GM21528 (cell line): ENCODE results near the gene ARHGAP12.
"Not testable (repeated sequence)": the region's sequence is repeated elsewhere in the genome, so short reads cannot be mapped to it uniquely, and the experiment has no call there.

Source experiments
- ATAC-seq: cut with Tn5 transposase; IDR thresholded peaks from one replicate; pipeline ENCODE4 v1.9.1; 2021; ENCODE audit warnings: mild to moderate bottlenecking, moderate library complexity; ENCODE audit not compliant: unreplicated experiment, low FRiP score

ARHGAP12 gene, protein sequence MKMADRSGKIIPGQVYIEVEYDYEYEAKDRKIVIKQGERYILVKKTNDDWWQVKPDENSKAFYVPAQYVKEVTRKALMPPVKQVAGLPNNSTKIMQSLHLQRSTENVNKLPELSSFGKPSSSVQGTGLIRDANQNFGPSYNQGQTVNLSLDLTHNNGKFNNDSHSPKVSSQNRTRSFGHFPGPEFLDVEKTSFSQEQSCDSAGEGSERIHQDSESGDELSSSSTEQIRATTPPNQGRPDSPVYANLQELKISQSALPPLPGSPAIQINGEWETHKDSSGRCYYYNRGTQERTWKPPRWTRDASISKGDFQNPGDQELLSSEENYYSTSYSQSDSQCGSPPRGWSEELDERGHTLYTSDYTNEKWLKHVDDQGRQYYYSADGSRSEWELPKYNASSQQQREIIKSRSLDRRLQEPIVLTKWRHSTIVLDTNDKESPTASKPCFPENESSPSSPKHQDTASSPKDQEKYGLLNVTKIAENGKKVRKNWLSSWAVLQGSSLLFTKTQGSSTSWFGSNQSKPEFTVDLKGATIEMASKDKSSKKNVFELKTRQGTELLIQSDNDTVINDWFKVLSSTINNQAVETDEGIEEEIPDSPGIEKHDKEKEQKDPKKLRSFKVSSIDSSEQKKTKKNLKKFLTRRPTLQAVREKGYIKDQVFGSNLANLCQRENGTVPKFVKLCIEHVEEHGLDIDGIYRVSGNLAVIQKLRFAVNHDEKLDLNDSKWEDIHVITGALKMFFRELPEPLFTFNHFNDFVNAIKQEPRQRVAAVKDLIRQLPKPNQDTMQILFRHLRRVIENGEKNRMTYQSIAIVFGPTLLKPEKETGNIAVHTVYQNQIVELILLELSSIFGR

DNA sequence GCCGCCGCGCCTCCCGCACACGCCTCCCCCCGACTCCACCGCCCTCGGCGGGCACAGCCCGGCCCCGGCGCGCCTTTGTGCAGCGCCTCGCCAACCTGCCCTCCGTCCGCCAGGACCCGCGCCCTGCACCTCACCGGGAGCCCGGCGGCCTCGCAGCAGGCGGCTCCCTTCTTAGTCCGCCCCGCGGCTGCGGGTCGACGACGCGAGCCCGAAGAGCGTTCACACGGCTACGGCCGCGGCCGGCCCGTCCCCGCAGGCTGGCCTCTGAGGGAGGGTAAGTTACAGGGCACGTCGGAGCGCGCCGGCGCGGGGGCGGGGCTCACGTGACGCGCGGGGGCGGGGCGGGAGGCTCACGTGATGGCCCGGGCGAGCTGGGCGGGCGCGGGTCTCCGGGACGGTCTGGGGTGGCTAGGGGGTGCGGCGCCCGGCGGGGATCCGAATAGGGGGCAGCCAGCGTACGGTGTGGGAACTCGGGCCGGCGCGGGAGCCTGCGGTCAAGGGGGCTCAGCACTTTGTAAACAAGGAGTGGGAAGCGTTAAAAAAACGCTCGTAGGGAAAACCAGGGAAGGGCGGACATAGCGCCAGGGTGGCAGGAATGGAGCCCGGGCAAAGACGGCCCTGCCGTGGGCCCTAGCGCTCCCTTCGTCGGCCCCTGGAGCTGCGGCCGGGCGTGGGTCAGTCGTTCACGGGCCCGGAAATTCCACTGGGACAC lies at the start of gene ARHGAP12:
ARHGAP12 (minus strand) TSS at position 283 of the 712 bp plus-strand sequence. CDS start 19,976 bp downstream, outside the sequence.
- ATAC-seq, result peak; percentile 79

GRCh38 chr10:31978156-31978483 lies 49.5 kb upstream of the ARHGAP12 start:
- no peak for ATAC-seq

DNA sequence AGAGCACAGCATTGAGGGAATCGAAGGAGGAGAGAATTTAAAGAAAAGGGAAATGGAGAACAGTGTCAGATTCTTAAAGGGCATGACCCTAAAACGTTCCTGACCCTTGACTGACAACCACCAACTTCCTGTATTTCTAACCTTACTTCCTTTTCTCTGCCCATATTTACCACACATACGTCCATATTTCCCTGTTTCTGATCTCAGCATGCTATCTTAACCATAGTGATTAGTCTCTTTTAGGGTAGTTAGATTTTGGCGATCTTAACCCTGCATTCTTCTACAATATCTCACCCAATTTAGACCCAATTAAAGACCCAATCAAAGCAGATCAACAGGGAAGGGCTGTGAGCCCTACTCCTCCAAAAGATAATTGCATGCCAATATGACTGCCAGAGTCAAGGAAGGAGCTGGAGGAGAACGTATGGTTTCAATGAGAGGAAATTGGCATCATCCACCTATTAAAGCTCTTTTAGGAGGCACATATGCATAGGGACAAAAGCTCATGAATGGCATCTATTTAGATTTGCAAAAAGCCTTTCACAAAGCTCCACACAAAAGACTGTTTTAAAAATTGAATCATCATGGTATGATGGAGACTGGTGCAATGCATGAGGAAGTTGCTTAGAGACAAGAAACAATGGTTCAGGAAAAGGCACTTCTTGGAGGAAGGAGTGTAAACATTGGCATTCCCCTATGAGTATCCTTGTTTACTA lies 49.0 kb upstream of the ARHGAP12 start:
- no peak for ATAC-seq

- no peak for ATAC-seq
Measured at GRCh38 chr10:31975157-31975765, 46.6 kb upstream of the ARHGAP12 start.

- no peak for ATAC-seq
Measured at GRCh38 chr10:31974434-31975124, 45.9 kb upstream of the ARHGAP12 start.

DNA sequence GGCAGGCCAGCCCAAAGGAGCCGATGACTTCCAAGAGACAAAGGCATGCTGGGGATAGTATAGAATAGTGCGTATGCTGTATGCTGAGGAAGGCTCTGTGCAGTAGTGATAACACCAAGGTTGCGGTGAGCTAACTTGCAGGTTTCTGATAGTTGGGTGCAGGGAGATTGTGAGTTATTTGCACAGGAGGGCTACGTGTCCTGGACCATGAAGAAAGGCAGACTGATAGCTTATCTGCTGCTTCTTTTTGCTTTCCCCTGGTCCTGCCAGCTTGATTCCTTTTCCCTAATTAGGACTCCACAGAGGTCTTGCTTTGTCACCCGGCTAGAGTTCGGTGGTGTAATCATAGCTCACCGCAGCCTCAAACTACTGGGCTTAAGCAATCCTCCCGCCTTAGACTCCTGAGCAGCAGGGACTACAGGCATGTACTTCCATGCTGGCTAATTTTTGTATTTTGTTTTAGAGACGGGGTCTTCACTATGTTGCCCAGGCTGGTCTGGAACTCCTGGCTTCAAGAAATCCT lies 43.9 kb upstream of the ARHGAP12 start:
- no peak for ATAC-seq

DNA sequence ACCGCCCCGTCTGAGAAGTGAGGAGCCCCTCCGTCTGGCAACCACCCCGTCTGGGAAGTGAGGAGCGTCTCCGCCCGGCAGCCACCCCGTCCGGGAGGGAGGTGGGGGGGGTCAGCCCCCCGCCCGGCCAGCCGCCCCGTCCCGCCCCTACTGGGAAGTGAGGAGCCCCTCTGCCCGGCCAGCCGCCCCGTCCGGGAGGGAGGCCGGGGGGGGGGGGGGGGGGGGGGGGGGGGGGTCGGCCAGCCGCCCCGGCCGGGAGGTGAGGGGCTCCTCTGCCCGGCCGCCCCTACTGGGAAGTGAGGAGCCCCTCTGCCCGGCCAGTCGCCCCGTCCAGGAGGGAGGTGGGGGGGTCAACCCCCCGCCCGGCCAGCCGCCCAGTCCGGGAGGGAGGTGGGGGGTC lies 41.2 kb upstream of the ARHGAP12 start:
- ATAC-seq, result not testable (repeated sequence)

DNA sequence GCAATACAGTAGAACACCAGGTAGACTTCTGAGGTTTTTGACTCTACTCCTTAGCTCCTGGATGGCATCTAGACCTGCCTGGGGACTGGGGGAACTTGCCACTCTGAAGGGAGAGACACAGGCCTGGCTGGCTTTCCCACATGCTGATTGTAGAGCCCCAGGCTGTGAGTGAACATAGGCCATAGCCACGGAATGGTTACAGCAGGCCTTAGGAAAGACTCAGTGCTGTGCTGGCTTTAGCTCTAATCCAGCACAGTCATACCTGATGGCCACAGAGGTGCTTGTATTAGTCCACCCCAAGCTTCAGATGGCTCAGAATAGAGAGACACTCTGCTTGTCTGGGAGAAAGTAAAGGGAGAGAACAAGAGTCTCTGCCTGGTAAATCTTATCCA lies 35.0 kb upstream of the ARHGAP12 start:
- no peak for ATAC-seq

DNA sequence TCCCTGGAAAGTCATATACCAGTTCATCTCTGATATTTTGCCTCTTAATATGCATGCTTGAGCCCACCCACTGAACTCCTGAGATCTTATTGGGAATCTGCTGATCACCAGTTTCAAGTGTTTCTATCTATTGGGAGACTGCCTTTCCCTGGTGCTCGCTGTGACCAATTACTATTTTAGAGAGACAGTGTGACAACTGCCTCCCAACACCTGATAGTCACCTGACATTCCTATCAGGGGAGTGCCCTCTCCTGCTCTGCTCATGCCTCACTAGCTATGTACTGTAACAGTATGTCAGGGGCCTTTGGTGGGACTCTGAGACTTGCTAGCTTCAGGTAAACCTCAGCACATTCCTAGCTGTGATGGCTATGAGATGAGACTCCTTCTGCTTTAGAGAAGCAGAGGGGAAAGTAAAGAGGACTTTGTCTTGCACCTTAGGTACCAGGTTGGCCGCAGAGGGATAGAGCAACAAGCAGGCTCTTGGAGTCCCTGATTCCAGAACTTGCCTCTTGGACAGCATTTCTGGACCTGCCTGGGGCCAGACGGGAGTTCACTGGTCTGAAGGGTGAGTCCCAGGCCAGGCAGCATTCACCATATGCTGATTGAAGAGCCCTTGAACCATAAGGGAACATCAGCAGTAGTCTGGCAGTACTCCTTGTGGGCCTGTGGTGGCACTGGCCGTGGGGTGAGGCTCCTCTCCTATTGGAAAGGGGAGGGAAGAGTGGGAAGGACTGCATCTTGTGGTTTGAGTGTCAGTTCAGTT lies 34.4 kb upstream of the ARHGAP12 start:
- no peak for ATAC-seq

- no peak for ATAC-seq
Measured at GRCh38 chr10:31961277-31962074, 32.8 kb upstream of the ARHGAP12 start.

DNA sequence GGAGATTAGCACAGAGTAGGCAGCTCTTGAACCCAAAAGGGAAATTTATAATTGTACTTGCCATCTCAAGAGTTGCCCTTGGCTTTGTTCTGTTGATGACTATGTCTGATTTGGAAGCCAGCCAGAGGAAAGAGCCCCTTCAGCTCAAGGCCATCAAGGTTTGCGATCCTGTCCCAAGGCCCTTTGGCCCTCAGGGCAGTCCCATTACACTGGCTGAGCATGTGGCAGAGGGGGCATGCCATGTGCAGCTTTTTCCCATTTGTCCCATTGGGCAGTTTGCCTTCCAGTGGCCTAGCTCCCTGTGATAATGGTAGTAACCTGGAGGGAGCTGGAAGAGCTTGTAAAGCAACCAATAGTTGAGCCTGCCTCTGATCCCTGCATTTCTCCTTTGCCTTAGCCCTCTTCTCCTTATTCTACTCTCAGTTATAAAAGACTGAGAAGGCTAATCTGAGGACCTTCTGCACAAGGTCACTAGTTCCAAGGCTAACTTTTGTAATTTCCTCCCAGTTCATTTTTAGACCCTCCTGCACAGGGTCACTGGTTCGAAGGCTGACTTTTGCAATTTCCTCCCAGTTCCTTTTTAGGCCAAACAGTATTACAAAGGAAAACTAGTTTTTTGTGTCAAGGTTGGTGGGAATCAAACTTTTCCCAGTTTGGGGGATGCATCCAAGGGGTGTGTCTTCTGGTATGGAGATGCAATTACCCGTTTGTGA lies 31.0 kb upstream of the ARHGAP12 start:
- ATAC-seq, result no peak

DNA sequence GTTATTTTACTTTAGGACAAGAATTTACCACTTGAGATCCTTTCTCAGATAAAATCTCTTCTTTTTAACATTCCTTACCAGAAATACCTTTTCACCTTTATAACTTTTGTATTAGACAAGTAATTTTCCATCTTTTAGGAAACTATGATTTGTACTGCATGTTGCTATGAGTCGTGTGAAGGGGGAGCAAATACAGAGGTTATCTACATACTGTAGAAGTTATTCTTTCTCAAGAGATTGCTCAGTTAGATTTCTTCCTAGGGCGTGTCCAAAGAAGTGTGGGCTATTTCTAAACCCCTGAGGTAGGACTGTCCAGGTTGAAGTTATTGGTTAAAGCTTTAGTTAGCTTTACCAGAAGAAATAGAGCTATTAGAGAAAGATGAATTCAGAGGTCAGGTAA lies 30.2 kb upstream of the ARHGAP12 start:
- ATAC-seq, result no peak

DNA sequence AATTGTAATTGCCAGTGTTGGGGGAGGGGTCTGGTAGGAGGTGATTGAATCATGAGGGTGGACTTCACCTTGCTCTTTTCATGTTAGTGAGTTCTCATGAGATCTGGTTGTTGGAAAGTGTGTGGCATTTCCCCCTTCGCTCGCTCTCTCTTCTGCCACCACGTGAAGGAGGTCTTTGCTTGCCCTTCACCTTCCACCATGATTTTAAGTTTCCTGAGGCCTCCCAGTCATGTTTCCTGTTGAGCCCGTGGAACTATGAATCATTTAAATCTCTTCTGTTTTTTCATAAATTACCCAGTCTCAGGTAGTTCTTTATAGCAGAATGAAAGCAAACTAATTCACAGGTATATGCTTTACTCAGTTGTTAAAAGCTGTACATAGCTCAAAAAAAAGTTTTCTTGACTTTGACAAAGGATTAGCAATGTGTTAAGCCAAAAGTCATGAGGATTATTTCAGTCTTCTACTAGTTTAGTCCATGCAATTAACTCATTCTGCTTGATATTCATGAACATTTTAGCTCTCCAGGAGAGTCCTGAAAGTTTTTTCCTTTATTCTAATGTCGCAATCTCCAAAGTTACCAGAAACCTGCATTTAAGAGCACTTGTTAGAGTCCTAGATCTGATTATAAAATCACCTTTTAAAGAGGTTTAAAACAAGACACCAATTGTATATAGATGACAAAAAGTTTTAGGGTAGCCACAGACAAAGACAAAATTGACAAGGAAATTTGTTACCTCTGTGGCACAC lies 27.7 kb upstream of the ARHGAP12 start:
- no peak for ATAC-seq

DNA sequence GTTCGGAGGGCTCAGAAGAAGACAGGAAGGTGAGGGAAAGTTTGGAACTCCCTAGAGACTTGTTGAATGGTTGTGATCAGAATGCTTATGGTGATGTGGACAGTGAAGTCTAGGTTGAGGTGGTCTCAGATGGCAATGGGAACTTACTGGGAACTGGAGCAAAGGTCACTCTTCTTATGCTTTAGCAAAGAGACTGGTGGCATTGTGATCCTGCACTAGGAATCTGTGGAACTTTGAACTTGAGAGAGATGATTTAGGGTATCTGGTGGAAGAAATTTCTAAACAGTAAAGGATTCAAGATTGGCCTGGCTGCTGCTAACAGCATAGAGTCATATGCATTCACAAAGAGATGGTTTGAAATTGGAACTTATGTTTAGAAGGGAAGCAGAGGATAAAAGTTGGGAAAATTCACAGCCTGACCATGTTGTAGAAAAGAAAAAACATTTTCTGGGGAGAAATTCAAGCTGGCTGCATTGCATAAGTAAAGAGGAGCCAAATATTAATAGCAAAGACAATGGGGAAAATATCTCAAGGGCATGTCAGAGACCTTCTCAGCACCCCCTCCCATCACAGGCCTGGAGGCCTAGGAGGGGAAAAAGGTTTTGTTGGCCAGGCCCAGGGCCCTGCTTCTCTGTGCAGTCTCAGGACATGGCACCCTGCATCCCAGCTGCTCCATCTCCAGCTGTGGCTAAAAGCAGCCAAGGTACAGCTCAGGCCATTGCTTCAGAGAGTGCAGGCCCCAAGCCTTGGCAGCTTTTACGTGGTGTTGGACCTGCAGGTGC lies 26.0 kb upstream of the ARHGAP12 start:
- no peak for ATAC-seq

- ATAC-seq, result no peak
Measured at GRCh38 chr10:31953480-31953879, 24.8 kb upstream of the ARHGAP12 start.

DNA sequence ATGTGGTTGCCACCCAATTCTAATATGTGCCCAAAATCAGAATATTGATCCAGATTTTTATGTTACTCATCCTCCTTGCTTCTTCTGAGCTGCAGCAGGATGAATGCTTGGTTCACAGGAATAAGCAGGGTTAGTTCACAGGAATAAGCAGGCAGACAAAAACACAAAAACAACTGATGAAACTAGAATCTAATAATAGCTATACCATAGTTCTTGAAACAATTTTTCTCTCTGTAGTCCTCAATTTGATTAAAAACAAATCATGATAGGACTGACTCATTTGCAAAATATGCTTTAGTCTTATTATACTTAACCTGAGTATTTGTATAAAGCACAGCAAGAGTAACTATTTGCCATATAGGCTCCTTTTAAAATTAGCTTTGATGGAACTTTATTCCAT lies 24.4 kb upstream of the ARHGAP12 start:
- ATAC-seq, result no peak
